Progenitor cell of endocrine pancreas (in vitro differentiated cells): ENCODE results near the gene BTBD9. TPM values are rescaled to one million over a fixed set of nuclear protein-coding genes. Genes with fewer than 3 reads are reported as not detected.
A peak's percentile ranks its signal among the peaks of the same experiment; 100 is the strongest.

Source experiments
- DNase-seq: peaks from one replicate; pipeline ENCODE4 v3.0.0; 2021; ENCODE audit warnings: low spot score; ENCODE audit not compliant: unreplicated experiment
- H3K27ac Mint-ChIP-seq: 2 replicates; pipeline ENCODE4 v1.8.0; 2021; ENCODE audit warnings: mild to moderate bottlenecking, moderate library complexity, mixed read lengths
- H3K27me3 Mint-ChIP-seq: 2 replicates; pipeline ENCODE4 v1.8.0; 2021; ENCODE audit warnings: mixed read lengths
- H3K36me3 Mint-ChIP-seq: 2 replicates; pipeline ENCODE4 v1.8.0; 2022; ENCODE audit warnings: mixed read lengths; ENCODE audit not compliant: insufficient read depth
- H3K4me1 Mint-ChIP-seq: 2 replicates; pipeline ENCODE4 v1.8.0; 2021; ENCODE audit warnings: low read depth, mixed read lengths
- H3K4me3 Mint-ChIP-seq: 2 replicates; pipeline ENCODE4 v1.8.0; 2021; ENCODE audit warnings: low read depth, mild to moderate bottlenecking, moderate library complexity, mixed read lengths
- H3K9me3 Mint-ChIP-seq: 2 replicates; pipeline ENCODE4 v1.8.0; 2021; ENCODE audit warnings: low read depth, mixed read lengths
- total RNA-seq: library from RNA; stranded (reverse); gene quantifications from 2 replicates; pipeline ENCODE4 v1.2.1, GENCODE V29; 2021
- TF ChIP-seq, protein P1 (sequence below): fragments of 200-600 bp; sonication (generic); IDR thresholded peaks from one replicate; pipeline ENCODE4 v1.5.0; 2021; ENCODE audit warnings: antibody characterized with exemption, mild to moderate bottlenecking; ENCODE audit not compliant: unreplicated experiment

BTBD9 gene
- total RNA-seq, 1 donor from 2014 or later = 25.9 TPM

DNA sequence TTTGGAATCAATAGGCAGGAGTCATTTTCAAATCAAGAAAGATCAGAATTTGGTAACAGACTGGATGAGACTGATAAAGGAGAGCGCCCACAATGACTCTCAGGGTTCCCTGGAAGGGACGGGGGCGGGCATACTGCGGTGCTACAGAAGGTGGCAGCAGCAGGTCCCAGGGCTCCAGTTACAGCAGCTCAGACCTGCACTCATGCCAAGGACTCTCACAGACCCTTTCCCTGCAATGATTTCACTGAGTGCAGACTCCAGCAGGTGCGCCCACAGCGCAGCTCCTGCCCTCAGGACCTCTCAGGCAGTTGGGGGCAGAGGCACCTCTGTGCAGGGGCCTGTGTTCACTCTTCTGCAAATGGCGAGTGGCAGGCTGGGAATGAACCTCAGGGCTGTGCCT is 460.4 kb downstream of the BTBD9 start:
- DNase-seq = no peak
- TF ChIP-seq, protein P1, sequence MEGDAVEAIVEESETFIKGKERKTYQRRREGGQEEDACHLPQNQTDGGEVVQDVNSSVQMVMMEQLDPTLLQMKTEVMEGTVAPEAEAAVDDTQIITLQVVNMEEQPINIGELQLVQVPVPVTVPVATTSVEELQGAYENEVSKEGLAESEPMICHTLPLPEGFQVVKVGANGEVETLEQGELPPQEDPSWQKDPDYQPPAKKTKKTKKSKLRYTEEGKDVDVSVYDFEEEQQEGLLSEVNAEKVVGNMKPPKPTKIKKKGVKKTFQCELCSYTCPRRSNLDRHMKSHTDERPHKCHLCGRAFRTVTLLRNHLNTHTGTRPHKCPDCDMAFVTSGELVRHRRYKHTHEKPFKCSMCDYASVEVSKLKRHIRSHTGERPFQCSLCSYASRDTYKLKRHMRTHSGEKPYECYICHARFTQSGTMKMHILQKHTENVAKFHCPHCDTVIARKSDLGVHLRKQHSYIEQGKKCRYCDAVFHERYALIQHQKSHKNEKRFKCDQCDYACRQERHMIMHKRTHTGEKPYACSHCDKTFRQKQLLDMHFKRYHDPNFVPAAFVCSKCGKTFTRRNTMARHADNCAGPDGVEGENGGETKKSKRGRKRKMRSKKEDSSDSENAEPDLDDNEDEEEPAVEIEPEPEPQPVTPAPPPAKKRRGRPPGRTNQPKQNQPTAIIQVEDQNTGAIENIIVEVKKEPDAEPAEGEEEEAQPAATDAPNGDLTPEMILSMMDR = no peak
- no peak overlapping the region for H3K4me3 Mint-ChIP-seq
- H3K9me3 Mint-ChIP-seq = no peaks in the 10 kb centered on the region
- no peak overlapping the region for H3K27ac Mint-ChIP-seq
- peaks cover 23% of the 10 kb centered on the region for H3K4me1 Mint-ChIP-seq
- peaks cover 4% of the 10 kb centered on the region for H3K27me3 Mint-ChIP-seq
- H3K36me3 Mint-ChIP-seq = peaks cover 2% of the 10 kb centered on the region

DNA sequence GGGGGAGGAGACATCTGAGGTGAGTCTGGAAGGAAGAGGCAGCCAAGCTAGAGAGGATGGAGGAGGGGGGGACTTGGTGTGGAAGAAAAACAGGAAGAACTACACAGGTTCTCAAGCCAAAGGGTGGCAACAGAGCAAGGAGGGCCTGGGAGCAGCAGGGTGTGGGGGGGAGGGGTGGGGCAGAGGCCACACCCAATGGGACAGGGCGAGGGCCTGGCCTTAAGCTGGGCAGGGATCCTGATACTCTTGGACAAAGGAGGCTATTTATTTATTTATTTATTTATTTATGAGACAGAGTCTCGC is 461.2 kb downstream of the BTBD9 start:
- Mint-ChIP-seq H3K27ac (no peak overlapping the region), H3K36me3 (peaks cover 5% of the 10 kb centered on the region), H3K27me3 (peaks cover 4% of the 10 kb centered on the region), H3K9me3 (no peaks in the 10 kb centered on the region), H3K4me1 (peaks cover 23% of the 10 kb centered on the region), H3K4me3 (no peak overlapping the region)
- TF ChIP-seq, protein P1 = no peak
- DNase-seq = no peak

DNA sequence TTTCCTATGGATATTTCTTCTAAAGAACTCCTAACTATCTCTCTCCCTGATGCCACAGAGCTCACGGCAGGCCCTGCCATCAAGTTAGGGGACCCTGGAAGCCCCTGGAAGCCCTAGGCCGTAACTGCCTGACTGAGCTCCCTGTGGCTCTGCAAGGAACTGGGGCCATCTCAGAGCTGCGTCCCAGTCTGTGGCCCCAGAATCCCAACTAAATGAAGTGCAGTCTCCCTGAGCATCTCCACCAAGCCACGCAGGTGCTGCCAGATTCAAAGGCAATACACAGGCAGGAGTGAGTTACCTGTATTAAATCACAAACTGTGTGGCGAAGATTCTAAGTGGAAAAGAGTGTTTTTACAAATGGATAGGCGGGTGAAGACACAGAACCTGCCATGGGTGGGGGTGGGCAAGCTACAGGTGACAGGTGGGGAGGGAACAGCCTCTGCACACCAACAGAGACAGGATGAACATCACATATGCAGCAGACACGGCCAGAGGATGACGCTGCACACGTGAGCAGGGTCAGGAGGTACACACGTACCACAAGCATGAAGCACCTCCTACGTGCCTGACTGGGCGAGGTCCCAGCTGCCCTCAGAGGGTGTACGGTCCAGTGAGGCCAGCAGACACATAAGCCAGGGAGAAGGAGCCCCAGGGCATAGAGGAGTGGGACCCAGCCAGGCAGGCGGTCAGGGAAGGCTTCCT is 461.7 kb downstream of the BTBD9 start:
- H3K27me3 Mint-ChIP-seq = peaks cover 4% of the 10 kb centered on the region
- H3K4me3 Mint-ChIP-seq = no peak overlapping the region
- peak overlapping the region; percentile 2 for H3K27ac Mint-ChIP-seq
- H3K4me1 Mint-ChIP-seq = peaks cover 23% of the 10 kb centered on the region
- TF ChIP-seq, protein P1 = no peak
- H3K36me3 Mint-ChIP-seq = peaks cover 5% of the 10 kb centered on the region
- no peaks in the 10 kb centered on the region for H3K9me3 Mint-ChIP-seq
- no peak for DNase-seq

DNA sequence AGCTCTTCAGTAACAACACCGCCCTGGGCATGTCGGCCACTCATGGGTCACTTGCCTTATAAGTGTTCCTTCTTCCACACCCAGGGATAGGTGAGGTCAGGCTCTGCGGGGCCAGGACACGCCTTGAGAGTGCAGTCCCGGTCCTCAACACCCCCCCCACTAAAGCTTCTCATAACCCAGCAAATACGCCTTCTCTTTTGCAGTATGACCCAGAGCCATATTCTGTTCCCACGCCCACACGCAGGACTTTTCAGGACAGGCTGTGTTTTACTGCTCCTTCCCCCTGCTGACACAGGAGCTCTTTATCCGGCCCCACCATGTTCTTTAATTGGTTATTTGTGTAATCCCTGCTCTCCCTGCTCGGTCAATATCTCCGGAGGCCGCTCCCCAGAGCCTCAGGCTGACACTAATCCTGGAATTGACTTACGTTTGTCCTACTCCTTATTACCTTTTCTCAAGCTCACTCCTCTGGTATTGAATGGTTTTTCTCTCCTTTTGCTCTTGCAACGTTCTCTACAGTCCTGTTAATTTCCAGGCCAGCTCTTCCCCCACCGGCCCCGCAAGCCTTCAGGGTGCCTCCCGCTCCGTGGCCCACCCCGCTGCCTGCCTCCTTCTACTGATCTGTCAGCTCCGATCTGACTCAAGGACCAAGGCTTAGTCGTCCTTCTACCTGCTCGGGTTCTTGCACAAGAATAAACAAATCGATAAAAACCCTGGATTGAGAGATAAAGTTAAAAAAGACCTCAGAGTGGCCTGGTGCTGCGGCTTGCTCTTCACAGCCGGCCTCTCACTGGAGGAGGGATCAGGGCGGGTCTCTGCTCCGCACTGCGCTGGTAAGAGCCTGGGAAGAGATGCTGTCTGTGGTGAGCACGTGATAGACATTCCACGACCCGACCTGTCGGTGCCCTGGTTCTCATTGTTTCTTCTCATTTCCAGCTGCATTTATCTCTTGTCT is 462.7 kb downstream of the BTBD9 start:
- peak; percentile 32 for DNase-seq
- Mint-ChIP-seq H3K4me1 (peaks cover 23% of the 10 kb centered on the region), H3K4me3 (peak overlapping the region; percentile 49), H3K27me3 (peaks cover 4% of the 10 kb centered on the region), H3K36me3 (peaks cover 5% of the 10 kb centered on the region), H3K9me3 (no peaks in the 10 kb centered on the region), H3K27ac (peak overlapping the region; percentile 69)
- TF ChIP-seq, protein P1 = no peak

DNA sequence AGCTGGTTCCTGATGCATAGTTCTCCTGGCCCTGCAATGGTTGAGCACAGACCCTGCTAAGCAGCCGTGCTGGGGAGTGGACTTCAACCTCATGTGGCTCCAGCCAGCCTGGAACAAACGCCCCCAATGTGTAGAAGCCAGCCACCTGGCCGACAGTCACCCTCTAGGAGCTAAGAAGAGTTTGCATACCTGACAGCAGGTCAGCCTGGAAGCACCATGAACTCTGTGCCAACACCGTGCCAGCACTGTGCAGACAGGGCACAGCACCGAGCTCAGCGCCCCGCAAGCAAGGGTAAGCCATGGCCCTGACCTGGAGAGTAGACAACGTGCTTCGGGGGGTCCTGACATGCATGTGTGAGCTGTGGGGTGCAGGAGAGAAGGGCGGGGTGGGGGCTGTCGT is 463.9 kb downstream of the BTBD9 start:
- Mint-ChIP-seq H3K4me1 (peaks cover 29% of the 10 kb centered on the region), H3K4me3 (no peak overlapping the region), H3K27ac (no peak overlapping the region), H3K36me3 (peaks cover 5% of the 10 kb centered on the region), H3K9me3 (no peaks in the 10 kb centered on the region), H3K27me3 (no peaks in the 10 kb centered on the region)
- TF ChIP-seq, protein P1 = no peak
- no peak for DNase-seq
